ENCODE data around the gene TMEFF1.

- TF ChIP-seq CTCF (IDR thresholded peaks at IDR 0.05) (no peak), POLR2A (IDR thresholded peaks at IDR 0.05) (no peak)
Measured at GRCh38 chr9:100591639-100592412, 118.9 kb downstream of the TMEFF1 start.
